Spinal cord (tissue), 10 donors: ENCODE measurements around the gene BRD3OS. TPM values are rescaled to one million over a fixed set of nuclear protein-coding genes. Genes with fewer than 3 reads are reported as not detected.
A peak's percentile ranks its signal among the peaks of the same experiment; 100 is the strongest.

Source experiments
- DNase-seq, 6 donors: peaks; one replicate each; pipeline versions ENCODE4 v3.0.0 to v3.0.0-alpha.2; 2013 to 2015; ENCODE audit warnings: low spot score in 6 of 6, low read depth in 4 of 6
- H3K27ac ChIP-seq: one replicate; pipeline ENCODE4 v1.5.1; 2013; ENCODE audit warnings: low read depth, low read length, control low read depth
- H3K27me3 ChIP-seq: one replicate; pipeline ENCODE4 v1.6.1; 2013; ENCODE audit warnings: low read length; ENCODE audit not compliant: control insufficient read depth, insufficient read depth
- H3K36me3 ChIP-seq: one replicate; pipeline ENCODE4 v1.6.1; 2013; ENCODE audit warnings: low read length; ENCODE audit not compliant: control insufficient read depth, insufficient read depth
- H3K4me1 ChIP-seq: one replicate; pipeline ENCODE4 v1.6.1; 2013; ENCODE audit warnings: low read length; ENCODE audit not compliant: control insufficient read depth, insufficient read depth
- H3K4me3 ChIP-seq: one replicate; pipeline ENCODE4 v1.5.1; 2013; ENCODE audit warnings: low read depth, low read length, control low read depth
- H3K9me3 ChIP-seq: one replicate; pipeline ENCODE4 v1.6.1; 2013; ENCODE audit warnings: low read length; ENCODE audit not compliant: control insufficient read depth, insufficient read depth
- WGBS: methylation state at CpG from one replicate; pipeline ENCODE4 v1.1.5; 2013; ENCODE audit warnings: missing lambda C conversion rate; ENCODE audit not compliant: insufficient coverage; 5-methylcytosine and 5-hydroxymethylcytosine counted together
- polyA plus RNA-seq, 2 donors: library from polyadenylated mRNA; unstranded; fragments of 120-200 nt; gene quantifications; one replicate each; pipeline ENCODE4 v1.2.1, GENCODE V29; 2013; ENCODE audit not compliant: insufficient read length in 2 of 2
- total RNA-seq, 2 donors: library from RNA; depleted of rRNA in 1 of 2; stranded (reverse); fragments of 120-200 nt in 1 of 2; fragments of >200 nt in 1 of 2; gene quantifications; one replicate each; pipeline versions ENCODE4 v1.2.3 to v1.2.4, GENCODE V29; 2013 to 2014
- donor health status: healthy.

Gene BRD3OS
- total and polyA plus RNA-seq, 4 donors = 22.4 to 56.3 (median 39.6) TPM

- WGBS = 57% methylated on average over 26 of the region's 29 CpGs
- Histone ChIP-seq H3K4me3 (no peak overlapping the region), H3K36me3 (peaks cover 89% of the 10 kb centered on the region), H3K9me3 (no peaks in the 10 kb centered on the region), H3K27me3 (no peaks in the 10 kb centered on the region), H3K4me1 (peaks cover 17% of the 10 kb centered on the region), H3K27ac (no peak overlapping the region)
- no peak for DNase-seq
These were observed 5.7 kb downstream of the BRD3OS start for GRCh38 chr9:134030821-134031470.

GRCh38 chr9:134031783-134032182 lies 6.5 kb downstream of the BRD3OS start:
- Histone ChIP-seq H3K27ac (no peak overlapping the region), H3K9me3 (no peaks in the 10 kb centered on the region), H3K4me3 (no peak overlapping the region), H3K4me1 (peaks cover 9% of the 10 kb centered on the region), H3K27me3 (no peaks in the 10 kb centered on the region), H3K36me3 (peaks cover 89% of the 10 kb centered on the region)
- WGBS = 87% methylated on average over 10 of the region's 14 CpGs
- no peak for DNase-seq

DNA sequence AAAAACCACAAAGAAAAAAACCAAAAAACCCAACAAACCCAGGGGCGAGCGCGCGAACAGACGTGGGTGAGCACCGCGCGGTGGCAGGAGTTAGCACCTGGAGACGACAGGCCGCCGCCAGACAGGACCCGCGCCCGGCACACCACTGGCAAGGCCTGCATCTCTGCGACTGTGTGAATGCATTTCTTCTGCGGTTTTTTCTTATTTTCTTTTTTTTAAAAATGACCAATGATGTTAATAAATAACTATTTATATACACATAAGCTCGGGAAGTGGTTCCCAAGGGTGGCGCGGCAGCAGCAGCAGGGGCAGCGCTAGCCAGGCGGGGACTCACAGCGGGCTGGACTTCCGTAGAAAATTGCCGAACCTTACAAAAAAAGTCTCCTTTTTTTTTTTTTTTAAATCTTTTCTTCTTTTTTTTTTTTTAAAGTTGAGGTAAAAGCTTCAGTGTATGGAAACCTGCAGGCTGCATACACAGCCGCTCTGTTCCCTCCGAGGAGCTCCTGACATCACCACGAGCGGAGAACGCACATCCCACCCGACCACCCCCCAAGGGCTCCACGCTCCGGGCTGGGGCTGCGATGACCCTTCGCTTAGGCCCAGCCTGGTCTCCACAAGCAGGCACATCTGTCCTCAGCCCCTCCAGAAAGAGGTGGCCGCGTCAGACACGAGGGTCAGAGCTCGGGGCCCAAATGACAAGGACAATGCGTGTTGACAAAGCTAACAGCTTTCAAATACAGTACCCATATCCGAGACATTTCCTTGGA lies 7.4 kb downstream of the BRD3OS start:
- WGBS = 94% methylated on average over 26 of the region's 40 CpGs
- no peaks in the 10 kb centered on the region for H3K9me3 ChIP-seq

DNA sequence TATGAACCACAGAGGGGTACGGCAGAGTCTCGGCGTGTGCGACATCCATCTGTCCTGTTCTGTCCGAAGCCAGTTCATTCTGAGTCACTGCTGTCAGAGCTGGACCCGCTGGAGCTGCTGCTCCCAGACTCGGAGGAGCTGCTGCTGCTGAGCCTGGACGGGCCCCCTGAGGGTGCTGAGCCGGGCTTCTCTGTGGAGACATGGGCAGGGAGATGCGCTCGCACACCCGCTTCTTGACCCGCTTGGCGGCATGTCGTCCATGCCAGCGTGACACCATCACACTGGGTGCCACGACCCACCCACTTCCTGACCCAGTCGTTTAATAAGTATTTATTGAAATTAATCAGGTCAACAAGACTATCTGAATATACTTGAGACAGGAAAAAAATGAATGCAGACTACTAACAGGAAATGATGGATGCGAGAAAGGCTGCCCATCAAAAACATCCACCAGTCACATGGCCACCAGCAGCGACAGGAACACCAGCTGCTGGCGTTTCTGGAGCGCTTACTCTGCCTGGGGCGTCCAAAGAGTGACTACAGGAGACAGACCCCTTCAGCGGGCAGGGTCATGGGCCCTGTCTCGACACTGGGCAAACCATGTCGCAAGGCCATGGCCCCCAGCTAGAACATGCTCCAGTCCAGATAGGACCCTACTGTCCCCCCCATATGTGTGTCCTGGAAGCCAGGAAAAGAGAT lies 8.4 kb downstream of the BRD3OS start:
- H3K4me1 ChIP-seq = peaks cover 6% of the 10 kb centered on the region
- DNase-seq = no peak
- H3K27ac ChIP-seq = no peak overlapping the region
- WGBS = 93% methylated on average over 21 of the region's 26 CpGs
- H3K4me3 ChIP-seq = no peak overlapping the region
- peaks cover 83% of the 10 kb centered on the region for H3K36me3 ChIP-seq
- peaks cover 4% of the 10 kb centered on the region for H3K9me3 ChIP-seq
- no peaks in the 10 kb centered on the region for H3K27me3 ChIP-seq

More for the DNA sequence above, 7.4 kb downstream of the BRD3OS start:
- Histone ChIP-seq H3K27ac (no peak overlapping the region), H3K36me3 (peaks cover 86% of the 10 kb centered on the region), H3K4me1 (peaks cover 6% of the 10 kb centered on the region), H3K27me3 (no peaks in the 10 kb centered on the region), H3K4me3 (no peak overlapping the region)
- DNase-seq = no peak

GRCh38 chr9:134034215-134035040 lies 9.1 kb downstream of the BRD3OS start:
- H3K36me3 ChIP-seq = peaks cover 83% of the 10 kb centered on the region
- DNase-seq = no peak
- no peaks in the 10 kb centered on the region for H3K27me3 ChIP-seq
- H3K4me1 ChIP-seq = peaks cover 2% of the 10 kb centered on the region
- 87% methylated on average over 19 of the region's 19 CpGs for WGBS
- H3K4me3 ChIP-seq = no peak overlapping the region
- peaks cover 4% of the 10 kb centered on the region for H3K9me3 ChIP-seq
- H3K27ac ChIP-seq = no peak overlapping the region

DNA sequence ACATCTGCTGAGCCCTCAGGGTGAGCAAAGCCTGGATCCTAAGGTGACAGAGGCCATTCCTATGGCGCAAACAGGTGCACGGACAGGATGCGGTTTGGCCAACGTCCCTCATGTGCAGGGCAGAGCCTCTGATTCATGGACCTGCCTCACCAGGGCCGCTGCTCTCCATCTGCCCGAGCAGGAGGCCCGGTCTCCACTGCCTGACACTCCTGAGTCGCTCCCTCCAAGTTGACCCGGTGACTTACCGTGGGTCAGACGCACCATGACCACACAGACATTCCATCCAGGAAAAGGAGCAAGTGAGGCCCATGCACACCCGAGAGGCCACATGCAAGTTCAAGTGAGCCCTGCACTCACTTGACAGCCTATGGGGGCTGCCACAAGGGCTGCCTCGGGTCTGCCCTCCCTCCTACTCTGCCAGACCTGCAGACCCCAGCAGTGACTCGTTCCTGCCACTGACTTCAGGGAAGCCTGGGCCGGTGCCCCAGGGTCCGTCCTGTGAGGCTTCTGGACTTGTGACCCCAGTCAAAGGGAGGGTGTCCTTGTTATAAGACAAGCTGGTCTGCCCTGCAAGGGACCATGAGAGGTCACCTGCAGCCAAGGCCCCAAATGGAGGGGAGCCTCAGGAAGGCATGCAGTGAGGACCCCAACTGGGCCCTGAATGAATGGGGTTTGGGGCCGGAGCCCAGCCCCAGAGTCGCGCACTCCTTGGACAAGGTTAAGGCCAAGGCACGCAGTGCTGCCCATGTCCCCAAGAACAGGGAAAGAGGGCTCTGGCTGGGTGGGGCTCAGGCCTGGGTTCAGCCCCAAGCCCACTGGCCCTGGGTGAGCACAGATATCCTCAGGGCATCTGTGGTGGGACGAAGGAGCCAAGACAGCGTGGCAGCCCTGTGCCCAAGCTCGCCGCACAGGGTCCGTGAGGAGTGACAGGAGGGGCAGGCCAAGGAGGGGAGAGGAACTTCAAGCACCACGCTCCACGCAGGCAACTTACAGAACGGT lies 10.1 kb downstream of the BRD3OS start:
- no peak for DNase-seq
- H3K27me3 ChIP-seq = no peaks in the 10 kb centered on the region
- no peak overlapping the region for H3K4me3 ChIP-seq
- peaks cover 3% of the 10 kb centered on the region for H3K4me1 ChIP-seq
- H3K36me3 ChIP-seq = peaks cover 89% of the 10 kb centered on the region
- WGBS = 94% methylated on average over 26 of the region's 28 CpGs
- no peak overlapping the region for H3K27ac ChIP-seq
- H3K9me3 ChIP-seq = peaks cover 4% of the 10 kb centered on the region

GRCh38 chr9:134036130-134036529 lies 10.8 kb downstream of the BRD3OS start:
- 92% methylated on average over 14 of the region's 16 CpGs for WGBS
- peaks cover 9% of the 10 kb centered on the region for H3K4me1 ChIP-seq
- H3K9me3 ChIP-seq = peaks cover 4% of the 10 kb centered on the region
- H3K4me3 ChIP-seq = no peak overlapping the region
- H3K27ac ChIP-seq = no peak overlapping the region
- no peaks in the 10 kb centered on the region for H3K27me3 ChIP-seq
- no peak for DNase-seq
- peaks cover 91% of the 10 kb centered on the region for H3K36me3 ChIP-seq

- WGBS = no CpG with 5 or more reads among the region's 2 CpGs
- Histone ChIP-seq H3K4me3 (no peak overlapping the region), H3K9me3 (peaks cover 4% of the 10 kb centered on the region), H3K27ac (no peak overlapping the region), H3K36me3 (peaks cover 90% of the 10 kb centered on the region), H3K27me3 (no peaks in the 10 kb centered on the region), H3K4me1 (peaks cover 12% of the 10 kb centered on the region)
- DNase-seq = peak in 1 of 6 donors; percentile 55
These were observed 12.4 kb downstream of the BRD3OS start for GRCh38 chr9:134037641-134038040.
